ENCODE data around the gene HIVEP3. TPM values are rescaled to one million over a fixed set of nuclear protein-coding genes. Genes with fewer than 3 reads are reported as not detected.

Gene HIVEP3
- total RNA-seq, 1 experiment from 2014 or later = 1.4 TPM

DNA sequence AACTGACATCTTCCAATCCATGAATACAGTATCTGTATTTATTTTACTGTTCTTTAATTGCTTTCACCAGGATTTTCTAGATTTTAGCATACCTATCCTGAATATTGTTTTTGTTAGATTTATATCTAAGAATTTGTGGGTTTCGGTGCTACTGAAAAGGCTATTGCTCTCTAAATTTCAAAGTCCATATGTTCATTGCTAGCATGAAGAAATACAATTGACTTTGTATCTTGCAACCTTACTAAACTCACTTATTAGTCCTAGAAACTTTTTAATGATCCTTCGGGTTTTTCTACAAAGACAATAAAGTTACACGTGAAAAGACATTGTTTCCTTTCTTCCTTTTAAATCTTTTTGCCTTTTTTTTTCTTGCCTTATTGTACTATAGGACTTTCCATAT lies 12.9 kb upstream of the HIVEP3 start:
- Histone ChIP-seq H4K5ac (ENCODE audit: insufficient read length, low read depth, low read length) (no peak overlapping the region), H4K91ac (ENCODE audit: insufficient read length, low read depth, low read length) (no peak overlapping the region), H2BK15ac (ENCODE audit: low read depth, low read length) (no peak overlapping the region), H2AFZ (ENCODE audit: low read length) (no peak overlapping the region), H3K4me2 (ENCODE audit: insufficient read depth, insufficient read length, low read length) (no peak overlapping the region), H2BK20ac (ENCODE audit: low read depth, low read length, poor library complexity, severe bottlenecking) (no peak overlapping the region), H3T11ph (ENCODE audit: low read length) (no peak overlapping the region), H2BK120ac (ENCODE audit: low read depth, low read length, poor library complexity, severe bottlenecking) (no peak overlapping the region), H3K23me2 (ENCODE audit: insufficient read length, low read depth, low read length, poor library complexity, severe bottlenecking) (no peaks in the 10 kb centered on the region), H3K23ac (ENCODE audit: insufficient read length, low read depth, low read length) (no peak overlapping the region), H3K18ac (ENCODE audit: insufficient read length, low read depth, low read length) (no peak overlapping the region), H4K20me1 (ENCODE audit: control insufficient read depth, insufficient read depth, insufficient read length) (no peaks in the 10 kb centered on the region), H3K9me3 (ENCODE audit: control insufficient read depth, low read depth, low read length) (no peaks in the 10 kb centered on the region), H3K27me3 (ENCODE audit: insufficient read depth, low read length) (no peaks in the 10 kb centered on the region), H3K9ac (ENCODE audit: extremely low read depth, insufficient read length, low read length) (no peak overlapping the region), H4K8ac (replicated peaks; ENCODE audit: insufficient read length, low read depth, low read length) (no peak overlapping the region), H3K4ac (ENCODE audit: low read depth, low read length) (no peak overlapping the region), H2BK12ac (ENCODE audit: insufficient read length, low read depth, low read length) (no peak overlapping the region), H3K79me1 (ENCODE audit: insufficient read depth, low read depth, low read length, poor library complexity, severe bottlenecking) (no peaks in the 10 kb centered on the region), H3K56ac (ENCODE audit: insufficient read length, low read depth, low read length) (no peak overlapping the region), H2BK5ac (ENCODE audit: insufficient read length, low read length) (no peak overlapping the region), H2AK5ac (ENCODE audit: insufficient read length, low read length) (no peak overlapping the region), H3K27ac (ENCODE audit: insufficient read length, low read depth, low read length) (no peak overlapping the region), H3K79me2 (ENCODE audit: insufficient read depth, low read length) (no peaks in the 10 kb centered on the region), H3K4me1 (ENCODE audit: insufficient read depth, low read length) (no peaks in the 10 kb centered on the region), H3K14ac (ENCODE audit: insufficient read depth, low read length) (no peak overlapping the region)
- peaks cover 4% of the 10 kb centered on the region for H3K27me3 Mint-ChIP-seq (ENCODE audit: low read depth)
- TF ChIP-seq CTCF (conservative IDR thresholded peaks at IDR 0.05) = no peak
- H3K4me3 Mint-ChIP-seq = no peak overlapping the region
- peaks cover 0 to 4% (median 0%) of the 10 kb centered on the region in 3 experiments; a peak in 1 of 7 replicates for H3K36me3 Mint-ChIP-seq (ENCODE audit: insufficient read depth in 1 of 3, low read depth in 3 of 3)
- H3K9me3 Mint-ChIP-seq = no peaks in the 10 kb centered on the region; a peak in 1 of 5 replicates
- H3K4me1 Mint-ChIP-seq = peaks cover 5% of the 10 kb centered on the region in 2 experiments; a peak in 3 of 4 replicates
- DNase-seq = no peak
- H3K27ac Mint-ChIP-seq = no peak overlapping the region
- WGBS (ENCODE audit: extremely low coverage, insufficient read length, low lambda C conversion rate) = no CpG with 5 or more reads among the region's 3 CpGs

Measured in H9 (cell line).